HepG2 (cell line): ENCODE data around the gene HSD17B8. TPM values are rescaled to one million over a fixed set of nuclear protein-coding genes. Genes with fewer than 3 reads are reported as not detected.

ENCODE experiments used
- EHMT2 ChIP-seq: fragments of 200-600 bp; sonication (generic); IDR thresholded peaks from 2 replicates; pipeline ENCODE4 v1.7.0; 2017; ENCODE audit warnings: antibody characterized with exemption, low read depth, low read length, borderline replicate concordance
- ELF1 ChIP-seq: sonication (generic); formaldehyde crosslinking; IDR thresholded peaks from 2 replicates; pipeline ENCODE4 v1.4.0; 2020; ENCODE audit warnings: missing genetic modification reagents
- FUBP1 ChIP-seq: sonication (generic); formaldehyde crosslinking; IDR thresholded peaks from 2 replicates; pipeline ENCODE4 v1.5.1; 2020; ENCODE audit warnings: missing genetic modification reagents, mild to moderate bottlenecking, borderline replicate concordance
- HNF1B ChIP-seq: sonication (generic); formaldehyde crosslinking; IDR thresholded peaks from 2 replicates; pipeline ENCODE4 v1.5.1; 2020; ENCODE audit warnings: mild to moderate bottlenecking, moderate library complexity, missing genetic modification reagents
- NFYB ChIP-seq: sonication (generic); formaldehyde crosslinking; IDR thresholded peaks from 2 replicates; pipeline ENCODE4 v1.4.0; 2020; ENCODE audit warnings: missing genetic modification reagents
- REL ChIP-seq: sonication (generic); formaldehyde crosslinking; conservative IDR thresholded peaks from 2 replicates; pipeline ENCODE4 v1.8.0; 2022; ENCODE audit warnings: mild to moderate bottlenecking, missing genetic modification reagents, moderate library complexity
- RFX1 ChIP-seq: fragments of 450-650 bp; IDR thresholded peaks from 2 replicates; pipeline ENCODE4 v1.6.1; 2017
- STAT5B ChIP-seq: sonication (generic); formaldehyde crosslinking; IDR thresholded peaks from 2 replicates; pipeline ENCODE4 v1.4.0; 2020; ENCODE audit warnings: missing genetic modification reagents
- TBX3 ChIP-seq: fragments of 450-650 bp; IDR thresholded peaks from 2 replicates; pipeline ENCODE4 v1.6.1; 2017; ENCODE audit warnings: antibody characterized with exemption, mild to moderate bottlenecking, inconsistent platforms, borderline replicate concordance
- TEF ChIP-seq: sonication (generic); formaldehyde crosslinking; IDR thresholded peaks from 2 replicates; pipeline ENCODE4 v1.5.0; 2020; ENCODE audit warnings: missing genetic modification reagents
- ZNF235 ChIP-seq: sonication (generic); formaldehyde crosslinking; IDR thresholded peaks from 2 replicates; pipeline ENCODE4 v1.8.1; 2023; ENCODE audit warnings: mild to moderate bottlenecking, missing genetic modification reagents, borderline replicate concordance
- ZNF614 ChIP-seq: IDR thresholded peaks from 2 replicates; pipeline ENCODE4 v1.6.1; 2018; ENCODE audit warnings: missing biosample characterization, missing genetic modification reagents, inconsistent platforms, borderline replicate concordance
- polyA plus RNA-seq, 8 experiments: library from polyadenylated mRNA; depleted of rRNA in 3 of 8; stranded (reverse) in 7 of 8; unstranded in 1 of 8; fragments of >200 nt; fragmentation: Illumina TruSeq in 4 of 8; extraction: Trizol in 4 of 8; gene quantifications; 2 replicates each; pipeline versions ENCODE4 v1.2.1 to v1.2.3, GENCODE V29; 2011 to 2016; ENCODE audit warnings: low read depth in 4 of 8, missing spikeins in 1 of 8, mixed read lengths in 1 of 8; ENCODE audit not compliant: insufficient read depth in 1 of 8
- total RNA-seq, 5 experiments: library from RNA; depleted of rRNA; stranded (reverse); fragments of >200 nt; fragmentation: Illumina TruSeq; extraction: Trizol; gene quantifications; 2 replicates each; pipeline ENCODE4 v1.2.3, GENCODE V29; 2016; ENCODE audit warnings: low read depth in 1 of 5
- TF ChIP-seq, protein P1 (sequence below): sonication (generic); formaldehyde crosslinking; IDR thresholded peaks from 2 replicates; pipeline ENCODE4 v1.5.0; 2020; ENCODE audit warnings: mild to moderate bottlenecking, missing genetic modification reagents, borderline replicate concordance
- TF ChIP-seq, protein P2 (sequence below): sonication (generic); formaldehyde crosslinking; IDR thresholded peaks from 2 replicates; pipeline ENCODE4 v1.4.0; 2020; ENCODE audit warnings: mild to moderate bottlenecking, missing genetic modification reagents

HSD17B8 gene
- total and polyA plus RNA-seq, 2 of the 13 experiments (the other 11 are each of a cell fraction or from before 2014, with no cell fraction given), result 12.6 to 20.1 TPM

GRCh38 chr6:33208091-33208967, 3.9 kb downstream of the HSD17B8 start, which contains the start of gene RING1 (continued):
- TF ChIP-seq, protein P1, sequence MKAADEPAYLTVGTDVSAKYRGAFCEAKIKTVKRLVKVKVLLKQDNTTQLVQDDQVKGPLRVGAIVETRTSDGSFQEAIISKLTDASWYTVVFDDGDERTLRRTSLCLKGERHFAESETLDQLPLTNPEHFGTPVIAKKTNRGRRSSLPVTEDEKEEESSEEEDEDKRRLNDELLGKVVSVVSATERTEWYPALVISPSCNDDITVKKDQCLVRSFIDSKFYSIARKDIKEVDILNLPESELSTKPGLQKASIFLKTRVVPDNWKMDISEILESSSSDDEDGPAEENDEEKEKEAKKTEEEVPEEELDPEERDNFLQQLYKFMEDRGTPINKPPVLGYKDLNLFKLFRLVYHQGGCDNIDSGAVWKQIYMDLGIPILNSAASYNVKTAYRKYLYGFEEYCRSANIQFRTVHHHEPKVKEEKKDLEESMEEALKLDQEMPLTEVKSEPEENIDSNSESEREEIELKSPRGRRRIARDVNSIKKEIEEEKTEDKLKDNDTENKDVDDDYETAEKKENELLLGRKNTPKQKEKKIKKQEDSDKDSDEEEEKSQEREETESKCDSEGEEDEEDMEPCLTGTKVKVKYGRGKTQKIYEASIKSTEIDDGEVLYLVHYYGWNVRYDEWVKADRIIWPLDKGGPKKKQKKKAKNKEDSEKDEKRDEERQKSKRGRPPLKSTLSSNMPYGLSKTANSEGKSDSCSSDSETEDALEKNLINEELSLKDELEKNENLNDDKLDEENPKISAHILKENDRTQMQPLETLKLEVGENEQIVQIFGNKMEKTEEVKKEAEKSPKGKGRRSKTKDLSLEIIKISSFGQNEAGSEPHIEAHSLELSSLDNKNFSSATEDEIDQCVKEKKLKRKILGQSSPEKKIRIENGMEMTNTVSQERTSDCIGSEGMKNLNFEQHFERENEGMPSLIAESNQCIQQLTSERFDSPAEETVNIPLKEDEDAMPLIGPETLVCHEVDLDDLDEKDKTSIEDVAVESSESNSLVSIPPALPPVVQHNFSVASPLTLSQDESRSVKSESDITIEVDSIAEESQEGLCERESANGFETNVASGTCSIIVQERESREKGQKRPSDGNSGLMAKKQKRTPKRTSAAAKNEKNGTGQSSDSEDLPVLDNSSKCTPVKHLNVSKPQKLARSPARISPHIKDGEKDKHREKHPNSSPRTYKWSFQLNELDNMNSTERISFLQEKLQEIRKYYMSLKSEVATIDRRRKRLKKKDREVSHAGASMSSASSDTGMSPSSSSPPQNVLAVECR (CRISPR knock-in tag), result peak; percentile 90
- peak; percentile 87 for TF ChIP-seq STAT5B (CRISPR knock-in tag)
- TF ChIP-seq ZNF235 (CRISPR knock-in tag), result peak; percentile 90
- no peak for TF ChIP-seq FUBP1 (CRISPR knock-in tag)
- peak; percentile 62 for TF ChIP-seq ELF1
- TF ChIP-seq EHMT2, result no peak
- TF ChIP-seq NFYB (CRISPR knock-in tag), result 0 out of 2 replicates have a peak, but pooled peaks have one; percentile 25
- TF ChIP-seq TEF (CRISPR knock-in tag), result 0 out of 2 replicates have a peak, but pooled peaks have one; percentile 46
- no peak for TF ChIP-seq RFX1
- 0 out of 2 replicates have a peak, but pooled peaks have one; percentile 38 for TF ChIP-seq HNF1B (CRISPR knock-in tag)
- no peak; the same call in 1 of the 2 replicates for TF ChIP-seq ZNF614
- no peak for TF ChIP-seq TBX3
- peak; percentile 94 for TF ChIP-seq REL (CRISPR knock-in tag)
- TF ChIP-seq, protein P2, sequence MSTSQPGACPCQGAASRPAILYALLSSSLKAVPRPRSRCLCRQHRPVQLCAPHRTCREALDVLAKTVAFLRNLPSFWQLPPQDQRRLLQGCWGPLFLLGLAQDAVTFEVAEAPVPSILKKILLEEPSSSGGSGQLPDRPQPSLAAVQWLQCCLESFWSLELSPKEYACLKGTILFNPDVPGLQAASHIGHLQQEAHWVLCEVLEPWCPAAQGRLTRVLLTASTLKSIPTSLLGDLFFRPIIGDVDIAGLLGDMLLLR (CRISPR knock-in tag), result no peak; the same call in none of the 2 replicates
